Mesothelial cell of epicardium (in vitro differentiated cells): ENCODE data around the gene PTPN22. TPM values are rescaled to one million over a fixed set of nuclear protein-coding genes. Genes with fewer than 3 reads are reported as not detected.
A peak's percentile ranks its signal among the peaks of the same experiment; 100 is the strongest.

Source experiments
- DNase-seq, 2 experiments: peaks; one replicate each; pipeline ENCODE4 v3.0.0; 2021; ENCODE audit warnings: low spot score in 2 of 2; ENCODE audit not compliant: unreplicated experiment in 2 of 2
- H3K27ac Mint-ChIP-seq: 2 replicates; pipeline ENCODE4 v1.8.0; 2021; ENCODE audit warnings: mixed read lengths
- H3K27me3 Mint-ChIP-seq: 2 replicates; pipeline ENCODE4 v1.8.0; 2021; ENCODE audit warnings: low read depth, mixed read lengths
- H3K36me3 Mint-ChIP-seq: 2 replicates; pipeline ENCODE4 v1.8.0; 2021; ENCODE audit warnings: mixed read lengths
- H3K4me1 Mint-ChIP-seq: 2 replicates; pipeline ENCODE4 v1.8.0; 2021; ENCODE audit warnings: mixed read lengths
- H3K4me3 Mint-ChIP-seq: 2 replicates; pipeline ENCODE4 v1.8.0; 2021; ENCODE audit warnings: mild to moderate bottlenecking, moderate library complexity, mixed read lengths
- H3K9me3 Mint-ChIP-seq: 2 replicates; pipeline ENCODE4 v1.8.0; 2021; ENCODE audit warnings: mixed read lengths
- CTCF ChIP-seq: fragments of 200-600 bp; sonication (generic); IDR thresholded peaks from one replicate; pipeline ENCODE4 v1.5.0; 2021; ENCODE audit warnings: antibody characterized with exemption; ENCODE audit not compliant: unreplicated experiment
- total RNA-seq: library from RNA; stranded (reverse); gene quantifications from 3 replicates; pipeline ENCODE4 v1.2.1, GENCODE V29; 2021

PTPN22 gene
- total RNA-seq, 1 donor from 2014 or later: not detected

- Mint-ChIP-seq H3K27me3 (no peaks in the 10 kb centered on the region), H3K27ac (peak overlapping the region; percentile 51), H3K9me3 (peaks cover 13% of the 10 kb centered on the region), H3K36me3 (peaks cover 27% of the 10 kb centered on the region), H3K4me1 (peaks cover 19% of the 10 kb centered on the region), H3K4me3 (no peak overlapping the region)
- TF ChIP-seq CTCF: no peak
- no peak for DNase-seq
Observed at GRCh38 chr1:113783254-113784103, 88.0 kb downstream of the PTPN22 start.

GRCh38 chr1:113782406-113782805 lies 89.1 kb downstream of the PTPN22 start:
- no peak for TF ChIP-seq CTCF
- Mint-ChIP-seq H3K9me3 (peaks cover 14% of the 10 kb centered on the region), H3K4me3 (no peak overlapping the region), H3K27me3 (no peaks in the 10 kb centered on the region), H3K27ac (no peak overlapping the region), H3K36me3 (peaks cover 20% of the 10 kb centered on the region), H3K4me1 (peaks cover 19% of the 10 kb centered on the region)
- DNase-seq: no peak

- no peak for DNase-seq
- no peak overlapping the region for H3K27ac Mint-ChIP-seq
- H3K4me3 Mint-ChIP-seq: no peak overlapping the region
- peaks cover 6% of the 10 kb centered on the region for H3K9me3 Mint-ChIP-seq
- TF ChIP-seq CTCF: no peak
- peaks cover 14% of the 10 kb centered on the region for H3K36me3 Mint-ChIP-seq
- H3K27me3 Mint-ChIP-seq: no peaks in the 10 kb centered on the region
- peaks cover 12% of the 10 kb centered on the region for H3K4me1 Mint-ChIP-seq
Observed at GRCh38 chr1:113780374-113781146, 91.0 kb downstream of the PTPN22 start.

GRCh38 chr1:113779542-113779941 lies 92.0 kb downstream of the PTPN22 start:
- Mint-ChIP-seq H3K27me3 (no peaks in the 10 kb centered on the region), H3K4me1 (peaks cover 11% of the 10 kb centered on the region), H3K4me3 (no peak overlapping the region), H3K27ac (no peak overlapping the region), H3K36me3 (peaks cover 13% of the 10 kb centered on the region), H3K9me3 (peaks cover 5% of the 10 kb centered on the region)
- TF ChIP-seq CTCF: no peak
- DNase-seq: no peak

GRCh38 chr1:113777561-113777960 lies 94.0 kb downstream of the PTPN22 start:
- Mint-ChIP-seq H3K27ac (no peak overlapping the region), H3K4me3 (no peak overlapping the region), H3K4me1 (no peaks in the 10 kb centered on the region), H3K27me3 (no peaks in the 10 kb centered on the region), H3K36me3 (peaks cover 19% of the 10 kb centered on the region), H3K9me3 (peaks cover 5% of the 10 kb centered on the region)
- TF ChIP-seq CTCF: no peak
- DNase-seq: no peak
